HL-60 (cell line): ENCODE results near the gene PLA2G2E.

Experiments
- DNase-seq, 2 experiments: peaks; one replicate each; pipeline ENCODE4 v3.0.0-alpha.2; 2010 to 2020; ENCODE audit warnings: low read depth in 1 of 2, low spot score in 1 of 2
- H3K27ac ChIP-seq: fragments of 250-450 bp; sonication (Bioruptor Pico); replicated peaks from 2 replicates; pipeline ENCODE4 v1.5.1; 2020; ENCODE audit warnings: mild to moderate bottlenecking, moderate library complexity
- H3K27me3 ChIP-seq: fragments of 250-450 bp; sonication (Bioruptor Pico); 2 replicates; pipeline ENCODE4 v1.5.1; 2021; ENCODE audit warnings: mild to moderate bottlenecking, moderate library complexity; ENCODE audit not compliant: insufficient read depth, poor library complexity, severe bottlenecking
- H3K4me3 ChIP-seq: replicated peaks from 2 replicates; pipeline ENCODE4 v1.5.1; 2011; ENCODE audit warnings: mild to moderate bottlenecking, control low read depth, low read length; ENCODE audit not compliant: insufficient read depth
- GABPA ChIP-seq: IDR thresholded peaks from 2 replicates; pipeline ENCODE4 v1.6.1; 2012; ENCODE audit warnings: low read depth
- POLR2AphosphoS5 ChIP-seq: IDR thresholded peaks from 2 replicates; pipeline ENCODE4 v1.6.1; 2012; ENCODE audit warnings: low read depth
- REST ChIP-seq: IDR thresholded peaks from 2 replicates; pipeline ENCODE4 v1.6.1; 2012; ENCODE audit warnings: low read depth; ENCODE audit not compliant: insufficient replicate concordance
- SPI1 ChIP-seq: IDR thresholded peaks from 2 replicates; pipeline ENCODE4 v1.6.1; 2012; ENCODE audit warnings: low read depth, mild to moderate bottlenecking, borderline replicate concordance
- TF ChIP-seq, protein P1 (sequence below): IDR thresholded peaks from one replicate; pipeline ENCODE4 v1.5.1; 2011; ENCODE audit warnings: low read length, control low read depth, inconsistent platforms; ENCODE audit not compliant: insufficient read depth

Gene PLA2G2E

DNA sequence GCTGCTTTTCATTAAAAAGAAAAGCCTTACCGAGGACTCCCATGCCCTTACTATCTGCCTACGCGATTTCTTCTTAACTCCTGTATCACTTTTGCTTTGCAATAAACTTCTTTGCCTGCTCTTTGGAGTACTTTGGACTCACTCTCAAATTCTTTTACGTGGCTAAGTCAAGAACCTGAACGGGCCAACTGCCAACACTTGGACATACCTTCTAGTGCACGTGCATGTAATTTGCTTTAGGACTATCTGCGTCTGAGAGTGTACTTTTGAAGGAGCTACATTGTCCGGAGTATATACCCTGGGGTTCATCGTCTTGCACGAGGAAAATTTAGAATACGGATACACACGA lies 44.8 kb downstream of the PLA2G2E start:
- no peak for DNase-seq
- H3K27me3 ChIP-seq = no peaks in the 10 kb centered on the region
- no peak overlapping the region for H3K4me3 ChIP-seq
- TF ChIP-seq SPI1 (no peak), POLR2AphosphoS5 (no peak), GABPA (no peak), REST (no peak)
- no peak overlapping the region for H3K27ac ChIP-seq

GRCh38 chr1:19877821-19878636 lies 45.4 kb downstream of the PLA2G2E start:
- TF ChIP-seq, protein P1, sequence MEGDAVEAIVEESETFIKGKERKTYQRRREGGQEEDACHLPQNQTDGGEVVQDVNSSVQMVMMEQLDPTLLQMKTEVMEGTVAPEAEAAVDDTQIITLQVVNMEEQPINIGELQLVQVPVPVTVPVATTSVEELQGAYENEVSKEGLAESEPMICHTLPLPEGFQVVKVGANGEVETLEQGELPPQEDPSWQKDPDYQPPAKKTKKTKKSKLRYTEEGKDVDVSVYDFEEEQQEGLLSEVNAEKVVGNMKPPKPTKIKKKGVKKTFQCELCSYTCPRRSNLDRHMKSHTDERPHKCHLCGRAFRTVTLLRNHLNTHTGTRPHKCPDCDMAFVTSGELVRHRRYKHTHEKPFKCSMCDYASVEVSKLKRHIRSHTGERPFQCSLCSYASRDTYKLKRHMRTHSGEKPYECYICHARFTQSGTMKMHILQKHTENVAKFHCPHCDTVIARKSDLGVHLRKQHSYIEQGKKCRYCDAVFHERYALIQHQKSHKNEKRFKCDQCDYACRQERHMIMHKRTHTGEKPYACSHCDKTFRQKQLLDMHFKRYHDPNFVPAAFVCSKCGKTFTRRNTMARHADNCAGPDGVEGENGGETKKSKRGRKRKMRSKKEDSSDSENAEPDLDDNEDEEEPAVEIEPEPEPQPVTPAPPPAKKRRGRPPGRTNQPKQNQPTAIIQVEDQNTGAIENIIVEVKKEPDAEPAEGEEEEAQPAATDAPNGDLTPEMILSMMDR = no peak
- TF ChIP-seq SPI1 = no peak
- no peak for TF ChIP-seq REST
- no peak for TF ChIP-seq GABPA
- TF ChIP-seq POLR2AphosphoS5 = no peak
- Histone ChIP-seq H3K27ac (no peak overlapping the region), H3K4me3 (no peak overlapping the region), H3K27me3 (no peaks in the 10 kb centered on the region)
- DNase-seq = no peak

- no peak overlapping the region for H3K27ac ChIP-seq
- H3K4me3 ChIP-seq = no peak overlapping the region
- H3K27me3 ChIP-seq = no peaks in the 10 kb centered on the region
- TF ChIP-seq GABPA (no peak), SPI1 (no peak), REST (no peak), POLR2AphosphoS5 (no peak)
- TF ChIP-seq, protein P1 = no peak
- no peak for DNase-seq
Measured at GRCh38 chr1:19877181-19877750, 46.2 kb downstream of the PLA2G2E start.
